ENCODE results near the gene CTNND2.

GRCh38 chr5:11573140-11573992 is 330.9 kb downstream of the CTNND2 start:
- TF ChIP-seq RAD21 (conservative IDR thresholded peaks at IDR 0.05), result no peak
- TF ChIP-seq, protein P1, sequence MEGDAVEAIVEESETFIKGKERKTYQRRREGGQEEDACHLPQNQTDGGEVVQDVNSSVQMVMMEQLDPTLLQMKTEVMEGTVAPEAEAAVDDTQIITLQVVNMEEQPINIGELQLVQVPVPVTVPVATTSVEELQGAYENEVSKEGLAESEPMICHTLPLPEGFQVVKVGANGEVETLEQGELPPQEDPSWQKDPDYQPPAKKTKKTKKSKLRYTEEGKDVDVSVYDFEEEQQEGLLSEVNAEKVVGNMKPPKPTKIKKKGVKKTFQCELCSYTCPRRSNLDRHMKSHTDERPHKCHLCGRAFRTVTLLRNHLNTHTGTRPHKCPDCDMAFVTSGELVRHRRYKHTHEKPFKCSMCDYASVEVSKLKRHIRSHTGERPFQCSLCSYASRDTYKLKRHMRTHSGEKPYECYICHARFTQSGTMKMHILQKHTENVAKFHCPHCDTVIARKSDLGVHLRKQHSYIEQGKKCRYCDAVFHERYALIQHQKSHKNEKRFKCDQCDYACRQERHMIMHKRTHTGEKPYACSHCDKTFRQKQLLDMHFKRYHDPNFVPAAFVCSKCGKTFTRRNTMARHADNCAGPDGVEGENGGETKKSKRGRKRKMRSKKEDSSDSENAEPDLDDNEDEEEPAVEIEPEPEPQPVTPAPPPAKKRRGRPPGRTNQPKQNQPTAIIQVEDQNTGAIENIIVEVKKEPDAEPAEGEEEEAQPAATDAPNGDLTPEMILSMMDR (IDR thresholded peaks at IDR 0.05; ENCODE audit: poor library complexity, severe bottlenecking), result no peak
- TF ChIP-seq, protein P2, sequence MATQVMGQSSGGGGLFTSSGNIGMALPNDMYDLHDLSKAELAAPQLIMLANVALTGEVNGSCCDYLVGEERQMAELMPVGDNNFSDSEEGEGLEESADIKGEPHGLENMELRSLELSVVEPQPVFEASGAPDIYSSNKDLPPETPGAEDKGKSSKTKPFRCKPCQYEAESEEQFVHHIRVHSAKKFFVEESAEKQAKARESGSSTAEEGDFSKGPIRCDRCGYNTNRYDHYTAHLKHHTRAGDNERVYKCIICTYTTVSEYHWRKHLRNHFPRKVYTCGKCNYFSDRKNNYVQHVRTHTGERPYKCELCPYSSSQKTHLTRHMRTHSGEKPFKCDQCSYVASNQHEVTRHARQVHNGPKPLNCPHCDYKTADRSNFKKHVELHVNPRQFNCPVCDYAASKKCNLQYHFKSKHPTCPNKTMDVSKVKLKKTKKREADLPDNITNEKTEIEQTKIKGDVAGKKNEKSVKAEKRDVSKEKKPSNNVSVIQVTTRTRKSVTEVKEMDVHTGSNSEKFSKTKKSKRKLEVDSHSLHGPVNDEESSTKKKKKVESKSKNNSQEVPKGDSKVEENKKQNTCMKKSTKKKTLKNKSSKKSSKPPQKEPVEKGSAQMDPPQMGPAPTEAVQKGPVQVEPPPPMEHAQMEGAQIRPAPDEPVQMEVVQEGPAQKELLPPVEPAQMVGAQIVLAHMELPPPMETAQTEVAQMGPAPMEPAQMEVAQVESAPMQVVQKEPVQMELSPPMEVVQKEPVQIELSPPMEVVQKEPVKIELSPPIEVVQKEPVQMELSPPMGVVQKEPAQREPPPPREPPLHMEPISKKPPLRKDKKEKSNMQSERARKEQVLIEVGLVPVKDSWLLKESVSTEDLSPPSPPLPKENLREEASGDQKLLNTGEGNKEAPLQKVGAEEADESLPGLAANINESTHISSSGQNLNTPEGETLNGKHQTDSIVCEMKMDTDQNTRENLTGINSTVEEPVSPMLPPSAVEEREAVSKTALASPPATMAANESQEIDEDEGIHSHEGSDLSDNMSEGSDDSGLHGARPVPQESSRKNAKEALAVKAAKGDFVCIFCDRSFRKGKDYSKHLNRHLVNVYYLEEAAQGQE (IDR thresholded peaks at IDR 0.05; ENCODE audit: borderline replicate concordance), result no peak
- TF ChIP-seq SMC3 (conservative IDR thresholded peaks at IDR 0.05; ENCODE audit: poor library complexity), result no peak
- TF ChIP-seq TAF1 (IDR thresholded peaks at IDR 0.05; ENCODE audit: low read depth), result no peak
- TF ChIP-seq MXI1 (conservative IDR thresholded peaks at IDR 0.05; ENCODE audit: poor library complexity, severe bottlenecking), result no peak
- no peak for TF ChIP-seq POLR2AphosphoS5 (IDR thresholded peaks at IDR 0.05)
- TF ChIP-seq EZH2 (IDR thresholded peaks at IDR 0.05; ENCODE audit: borderline replicate concordance, insufficient read depth, low read length, poor library complexity, severe bottlenecking), result no peak
